HG03066 (cell line): ENCODE measurements around the gene NDFIP1.
"Not testable (repeated sequence)": the region's sequence is repeated elsewhere in the genome, so short reads cannot be mapped to it uniquely, and the experiment has no call there.

Source experiments
- ATAC-seq: cut with Tn5 transposase; IDR thresholded peaks from one replicate; pipeline ENCODE4 v1.9.1; 2021; ENCODE audit warnings: low read depth; ENCODE audit not compliant: unreplicated experiment

NDFIP1 gene

GRCh38 chr5:142151436-142152383 is 43.1 kb downstream of the NDFIP1 start:
- ATAC-seq = no peak

GRCh38 chr5:142152384-142152732 is 43.8 kb downstream of the NDFIP1 start:
- no peak for ATAC-seq

DNA sequence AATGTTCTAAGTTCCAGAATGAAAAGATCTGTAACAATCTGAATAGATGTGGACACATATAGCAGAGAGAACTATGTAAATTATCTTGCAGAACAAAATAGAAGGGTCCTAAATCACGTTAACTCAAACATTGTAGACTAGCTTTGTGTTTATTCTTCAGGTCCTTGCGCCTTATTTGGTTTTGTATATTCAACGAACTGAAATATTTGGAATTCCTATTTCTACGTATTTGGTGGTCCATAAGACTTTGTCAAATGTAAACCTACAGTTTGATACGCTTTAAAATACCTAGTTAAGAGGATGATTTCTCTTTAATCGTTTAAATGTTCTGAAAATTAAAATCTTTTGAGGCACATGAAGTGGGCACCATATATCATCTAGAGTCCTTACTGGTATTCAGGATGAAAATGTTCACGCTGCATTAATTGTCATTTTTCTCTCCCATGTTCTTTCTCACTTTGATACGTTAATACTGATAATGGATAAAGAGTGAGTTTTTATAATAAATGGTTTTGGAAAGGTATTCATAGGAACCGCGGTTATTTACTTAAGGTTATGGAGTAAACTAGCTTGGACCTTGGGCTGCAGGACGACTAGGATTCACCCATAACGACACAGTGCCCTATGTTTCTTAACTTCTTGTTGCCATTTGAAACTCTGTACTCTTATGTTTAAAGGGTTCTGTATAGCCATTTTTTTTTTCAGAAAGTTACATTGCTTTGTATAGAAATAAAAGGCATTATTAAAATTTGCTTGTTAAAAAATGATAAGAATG is 45.3 kb downstream of the NDFIP1 start:
- ATAC-seq = no peak

- not testable (repeated sequence) for ATAC-seq
Observed at GRCh38 chr5:142154449-142154841, 45.9 kb downstream of the NDFIP1 start.

DNA sequence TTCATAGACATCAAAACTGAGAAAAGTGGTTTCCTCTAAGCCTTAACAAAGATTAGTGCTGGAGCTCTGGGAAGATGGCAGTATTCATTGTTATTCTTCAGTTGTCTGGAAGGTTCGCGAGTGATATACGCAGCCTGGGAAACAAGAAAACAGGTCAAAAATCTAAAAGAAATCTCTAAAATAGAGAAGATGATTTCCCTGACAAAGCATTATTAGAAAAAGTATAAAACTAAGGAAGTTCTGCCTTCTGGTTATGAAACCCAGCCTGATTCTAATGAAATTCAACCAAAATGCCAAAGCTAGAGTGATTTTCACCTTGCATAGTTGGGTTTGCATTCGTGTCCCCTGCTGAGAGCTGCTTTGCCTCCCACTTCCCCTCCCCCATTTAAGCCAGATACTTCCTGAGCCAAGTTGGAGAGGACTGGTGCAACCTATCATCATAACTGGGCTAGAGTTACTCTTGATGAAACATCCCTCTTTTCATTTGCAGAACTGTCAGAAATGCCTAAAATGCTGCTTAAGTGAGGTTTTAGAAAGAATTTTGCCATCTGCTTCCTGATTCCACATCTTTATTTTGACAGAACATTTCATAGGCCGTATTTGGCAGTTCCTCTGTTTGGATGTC is 48.4 kb downstream of the NDFIP1 start:
- ATAC-seq = no peak

GRCh38 chr5:142159354-142159753 is 50.8 kb downstream of the NDFIP1 start:
- no peak for ATAC-seq

- no peak for ATAC-seq
Observed at GRCh38 chr5:142164315-142164714, 55.7 kb downstream of the NDFIP1 start.

DNA sequence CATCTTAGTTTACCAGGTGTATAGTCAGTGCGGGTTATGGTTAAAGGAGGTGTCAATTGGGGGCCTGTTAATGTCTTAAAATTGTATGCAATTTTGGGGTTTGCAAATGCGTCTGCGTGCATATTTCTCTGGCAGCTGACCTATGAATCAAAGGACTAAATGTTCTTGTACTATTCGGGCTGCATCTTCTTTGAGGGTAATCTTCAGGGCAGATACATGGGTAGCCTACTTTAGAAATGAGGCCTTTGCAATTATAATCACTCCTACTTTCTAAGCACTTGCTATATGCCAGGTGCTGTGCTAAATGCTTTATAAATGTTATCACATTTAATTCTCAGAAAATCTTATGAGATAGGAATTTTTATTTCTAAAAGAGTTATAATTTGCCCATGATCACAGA is 58.2 kb downstream of the NDFIP1 start:
- no peak for ATAC-seq

GRCh38 chr5:142167458-142167857 is 58.9 kb downstream of the NDFIP1 start:
- ATAC-seq = no peak

- no peak for ATAC-seq
Observed at GRCh38 chr5:142168365-142168764, 59.8 kb downstream of the NDFIP1 start.

DNA sequence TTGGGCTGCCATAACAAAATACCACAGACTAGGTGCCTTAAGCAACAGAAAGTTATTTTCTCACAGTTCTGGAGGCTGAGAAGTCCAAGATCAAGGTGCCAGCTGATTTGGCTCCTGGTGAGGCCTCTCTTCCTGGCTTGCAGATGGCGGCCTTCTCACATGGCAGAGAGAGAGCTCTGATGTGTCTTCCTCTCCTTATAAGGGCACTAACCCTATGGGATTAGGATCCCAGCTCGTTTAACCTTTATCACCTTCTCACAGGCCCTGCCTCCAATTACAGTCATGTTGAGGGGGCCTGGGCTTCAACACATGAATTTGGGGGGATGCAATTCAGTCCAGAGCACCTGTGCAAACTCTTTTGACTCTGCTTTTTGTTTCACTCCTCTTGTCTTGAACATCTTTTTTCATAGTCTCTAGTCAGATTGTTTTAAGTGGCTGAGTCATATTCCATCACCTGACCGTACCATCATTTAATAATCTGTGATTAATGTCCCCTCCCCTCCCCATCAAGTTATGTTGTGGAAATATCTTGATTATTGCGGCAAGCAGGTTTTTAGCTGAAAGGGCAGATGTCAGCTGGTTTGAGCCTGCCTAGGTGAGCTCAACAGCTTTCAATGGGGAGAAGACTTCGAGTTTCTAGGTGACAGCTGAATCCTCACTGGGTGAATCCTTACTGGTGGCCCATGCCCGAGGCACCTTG is 61.8 kb downstream of the NDFIP1 start:
- no peak for ATAC-seq

DNA sequence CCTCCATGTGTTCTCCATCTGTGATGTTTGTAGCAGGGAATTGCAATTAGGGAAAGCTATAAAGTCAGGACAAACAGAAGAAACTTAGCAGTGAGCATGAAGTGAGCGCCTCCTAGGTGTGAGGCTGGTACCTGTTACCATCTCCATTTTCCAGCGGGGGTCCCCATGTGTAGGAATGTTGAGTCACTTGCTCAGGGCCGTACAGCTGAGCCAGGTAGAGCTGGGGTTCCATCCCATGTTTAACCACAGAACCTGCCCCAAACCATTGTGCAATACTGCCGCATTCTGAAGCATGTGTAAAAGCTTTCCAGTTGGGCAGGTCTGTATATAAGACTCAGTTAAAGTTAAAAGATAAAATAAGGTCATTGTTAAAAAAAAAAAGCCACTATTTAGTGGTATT is 62.7 kb downstream of the NDFIP1 start:
- no peak for ATAC-seq

GRCh38 chr5:142175039-142175438 is 66.5 kb downstream of the NDFIP1 start:
- ATAC-seq = no peak

DNA sequence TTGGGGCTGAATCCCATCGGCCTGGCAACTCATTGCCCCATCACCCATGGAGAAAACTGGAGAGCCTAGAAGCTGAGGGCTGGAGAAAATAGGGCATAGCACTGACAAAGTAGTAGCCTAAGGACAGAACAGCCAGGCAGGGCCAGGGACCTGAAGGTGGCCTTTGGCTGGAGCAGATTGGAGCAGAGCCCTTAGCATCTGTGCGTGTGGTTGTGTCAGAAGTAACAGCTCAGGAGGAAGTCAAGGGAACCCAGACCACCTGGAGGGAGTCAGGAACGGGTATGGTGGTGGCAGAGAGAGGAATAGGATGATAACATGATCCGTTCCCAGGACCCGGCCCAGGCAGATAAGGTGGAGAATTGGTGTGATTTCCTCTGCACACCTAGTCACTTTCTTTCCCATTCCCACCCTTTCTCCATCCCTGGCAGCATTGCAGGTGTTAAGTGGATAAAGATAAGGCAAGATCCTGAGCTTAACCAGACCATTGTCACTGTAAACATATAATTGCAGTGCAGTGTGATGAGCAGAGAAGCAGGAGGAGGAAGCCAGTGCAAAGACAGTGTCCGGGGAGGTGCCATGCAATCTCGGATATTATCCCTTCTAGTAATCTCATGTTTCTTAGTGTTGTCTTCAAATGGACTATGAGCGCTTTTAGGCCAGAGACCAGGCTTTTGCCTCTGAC is 67.0 kb downstream of the NDFIP1 start:
- no peak for ATAC-seq

- no peak for ATAC-seq
Observed at GRCh38 chr5:142176255-142176654, 67.7 kb downstream of the NDFIP1 start.

GRCh38 chr5:142178651-142179050 is 70.1 kb downstream of the NDFIP1 start:
- no peak for ATAC-seq

- no peak for ATAC-seq
Observed at GRCh38 chr5:142179776-142180387, 71.3 kb downstream of the NDFIP1 start.

DNA sequence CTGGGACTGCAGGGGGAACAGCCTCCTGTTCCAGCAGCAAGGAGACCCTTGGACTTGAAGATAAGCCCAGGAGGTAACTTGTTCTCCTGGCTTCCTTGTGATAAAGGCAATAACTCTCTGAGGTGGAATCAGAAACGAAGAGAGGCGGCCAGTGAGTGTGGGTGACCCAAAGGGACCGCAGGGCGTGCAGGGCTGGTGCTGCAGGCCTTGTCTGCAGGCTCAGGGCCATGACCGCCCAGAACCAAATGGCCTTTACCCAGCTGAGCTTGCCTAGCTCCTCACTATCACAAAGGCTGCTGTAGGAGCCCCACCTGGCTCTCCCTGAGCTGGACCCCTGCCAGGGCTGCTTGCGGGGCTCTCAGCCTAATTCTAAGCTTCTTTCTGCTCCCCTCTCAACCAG is 72.5 kb downstream of the NDFIP1 start:
- no peak for ATAC-seq

DNA sequence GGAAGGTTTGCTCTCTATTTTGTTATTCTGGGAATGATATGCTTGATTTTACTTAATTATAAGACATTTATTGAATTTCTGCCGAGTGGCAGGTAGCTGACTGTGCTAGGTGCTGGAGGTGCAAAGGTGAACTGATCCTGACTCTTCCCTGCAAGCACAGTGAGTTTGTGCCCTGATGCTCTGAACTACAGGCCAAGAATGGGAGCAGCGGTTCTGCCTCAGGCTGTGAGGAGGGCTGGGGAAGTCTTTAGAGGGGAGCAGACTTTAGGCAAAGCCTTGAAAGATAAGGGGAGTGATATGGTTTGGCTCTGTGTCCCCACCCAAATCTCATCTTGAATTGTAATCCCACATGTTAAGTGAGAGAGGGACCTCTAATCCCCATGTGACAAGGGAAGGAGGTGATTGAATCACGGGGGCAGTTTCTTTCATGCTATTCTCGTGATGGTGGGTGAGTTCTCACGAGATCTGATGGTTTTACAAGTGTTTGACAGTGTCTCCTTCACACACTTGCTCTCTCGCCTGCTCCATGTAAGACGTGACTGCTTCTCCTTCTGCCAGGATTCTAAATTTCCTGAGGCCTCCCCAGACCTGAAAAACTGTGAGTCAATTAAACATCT is 73.1 kb downstream of the NDFIP1 start:
- ATAC-seq = no peak
